Stimulated activated CD4-positive, alpha-beta T cell treated with anti-CD3 and anti-CD28 coated beads, Interleukin-1b, Interleukin-23, amount 100 ng/mL, for 4 hours (primary cell): Measurements from ENCODE around the gene ARL4A.
"Not testable (repeated sequence)": the region's sequence is repeated elsewhere in the genome, so short reads cannot be mapped to it uniquely, and the experiment has no call there.

Source experiments
- DNase-seq, 2 donors: peaks; one replicate each; pipeline ENCODE4 v3.0.0-alpha.2; 2020; ENCODE audit warnings: low read depth in 2 of 2

The ARL4A gene, protein sequence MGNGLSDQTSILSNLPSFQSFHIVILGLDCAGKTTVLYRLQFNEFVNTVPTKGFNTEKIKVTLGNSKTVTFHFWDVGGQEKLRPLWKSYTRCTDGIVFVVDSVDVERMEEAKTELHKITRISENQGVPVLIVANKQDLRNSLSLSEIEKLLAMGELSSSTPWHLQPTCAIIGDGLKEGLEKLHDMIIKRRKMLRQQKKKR

DNA sequence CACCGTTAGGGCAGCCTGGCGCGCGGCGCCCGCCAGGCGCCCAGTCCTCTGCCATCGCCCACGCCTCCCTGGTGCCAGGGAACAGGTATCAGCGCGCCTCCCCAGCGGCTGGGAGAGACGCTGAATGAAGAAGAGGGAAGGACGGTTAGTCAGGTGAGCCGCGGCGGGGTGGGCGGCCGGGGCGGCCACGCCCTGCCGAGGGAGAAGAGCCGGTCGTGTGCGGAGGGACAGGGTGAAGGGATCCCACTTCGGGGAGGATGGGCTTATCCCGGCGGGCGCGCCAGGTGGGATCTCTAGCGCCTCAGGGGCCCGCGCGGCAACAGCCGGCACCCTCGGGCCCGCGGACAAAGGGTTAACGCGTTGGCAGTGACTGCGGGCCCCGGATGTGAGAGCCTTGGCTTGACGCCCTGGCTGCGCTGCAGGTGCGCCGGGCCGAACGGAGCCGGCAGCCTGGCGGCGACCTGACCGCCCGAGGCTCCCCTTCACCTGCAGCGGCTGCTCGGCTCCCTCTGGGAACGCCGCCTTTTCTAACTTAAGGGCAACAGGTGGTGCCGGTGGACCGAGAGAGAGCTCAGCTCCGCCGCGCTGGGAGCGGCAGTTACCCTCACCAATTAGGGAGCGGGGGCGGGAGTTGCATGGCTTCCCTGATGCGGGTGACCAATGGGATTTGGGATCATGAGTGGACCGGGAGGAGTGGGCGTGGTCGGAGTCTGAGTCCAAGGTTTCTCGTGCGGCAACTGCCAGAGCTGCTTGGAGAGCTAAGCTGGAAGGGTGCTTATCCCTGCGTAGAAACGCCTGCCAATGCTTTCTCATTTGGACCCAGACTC lies at the start of gene ARL4A:
ARL4A (plus strand) TSS at position 743 of the 827 bp plus-strand sequence. CDS start 622 bp downstream, outside the sequence.
- DNase-seq, result peak; percentile 75 to 78

DNA sequence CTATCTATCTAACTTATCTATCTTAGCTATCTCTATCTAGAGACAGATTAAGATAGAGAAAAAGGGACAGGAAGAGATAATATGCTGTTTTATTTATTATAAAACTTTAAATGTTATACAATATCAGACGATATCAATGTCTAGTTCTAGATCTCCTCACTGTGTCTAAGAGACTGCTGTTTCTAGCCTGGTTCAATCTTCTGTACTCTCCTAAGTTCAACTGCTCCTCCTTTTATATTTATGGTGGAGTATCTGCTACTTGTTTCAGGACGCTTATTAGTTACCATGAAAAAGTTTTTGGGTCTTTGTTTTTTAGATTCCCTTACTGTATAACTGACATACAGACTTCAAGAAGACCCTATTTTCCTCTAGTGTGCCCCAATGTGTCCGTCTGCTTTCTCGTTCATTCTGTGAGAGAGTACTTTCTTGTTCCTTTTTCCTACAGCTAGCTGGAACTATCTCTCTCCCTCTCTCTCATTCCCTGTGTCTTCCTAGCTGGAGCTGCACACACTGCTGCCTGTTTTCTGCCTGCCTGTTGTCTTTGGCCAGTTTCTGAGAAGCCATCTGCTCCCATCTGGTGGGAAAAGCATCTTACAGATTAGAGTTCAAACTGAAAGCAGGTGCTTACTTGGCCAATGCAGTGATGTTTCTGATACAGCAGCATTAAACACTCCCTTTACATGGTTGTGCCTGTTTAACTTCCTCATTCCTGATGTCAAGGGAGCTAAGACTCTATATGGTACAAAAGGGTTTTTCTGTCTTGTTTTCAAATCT lies 49.4 kb upstream of the ARL4A start:
- no peak for DNase-seq

DNA sequence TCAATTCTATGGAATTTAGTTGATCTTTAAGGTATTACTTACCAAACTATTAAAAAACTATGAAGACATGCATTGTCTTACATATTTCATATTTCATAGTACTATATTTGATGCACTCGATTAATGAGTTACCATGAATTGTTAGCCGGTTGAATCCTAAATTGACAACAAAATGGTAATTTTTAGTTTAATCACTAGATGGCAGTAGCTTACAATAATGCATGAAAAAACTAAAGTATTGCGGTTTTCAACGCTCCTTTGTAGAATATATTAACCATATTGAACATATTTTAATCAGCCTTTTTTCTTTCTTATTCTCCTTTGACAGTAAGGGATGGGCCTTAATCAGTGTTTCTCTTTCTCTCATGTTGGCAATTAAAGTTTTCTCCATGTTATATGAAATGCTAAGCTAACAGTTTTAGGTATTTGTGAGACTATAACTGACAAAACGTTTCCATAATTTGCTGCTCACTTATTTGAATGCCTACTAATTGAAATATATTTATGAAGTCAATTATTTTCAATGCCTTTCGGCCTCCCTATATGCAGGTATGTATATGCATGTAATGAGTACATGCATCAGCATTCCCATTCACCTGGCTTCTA lies 48.5 kb upstream of the ARL4A start:
- no peak for DNase-seq

DNA sequence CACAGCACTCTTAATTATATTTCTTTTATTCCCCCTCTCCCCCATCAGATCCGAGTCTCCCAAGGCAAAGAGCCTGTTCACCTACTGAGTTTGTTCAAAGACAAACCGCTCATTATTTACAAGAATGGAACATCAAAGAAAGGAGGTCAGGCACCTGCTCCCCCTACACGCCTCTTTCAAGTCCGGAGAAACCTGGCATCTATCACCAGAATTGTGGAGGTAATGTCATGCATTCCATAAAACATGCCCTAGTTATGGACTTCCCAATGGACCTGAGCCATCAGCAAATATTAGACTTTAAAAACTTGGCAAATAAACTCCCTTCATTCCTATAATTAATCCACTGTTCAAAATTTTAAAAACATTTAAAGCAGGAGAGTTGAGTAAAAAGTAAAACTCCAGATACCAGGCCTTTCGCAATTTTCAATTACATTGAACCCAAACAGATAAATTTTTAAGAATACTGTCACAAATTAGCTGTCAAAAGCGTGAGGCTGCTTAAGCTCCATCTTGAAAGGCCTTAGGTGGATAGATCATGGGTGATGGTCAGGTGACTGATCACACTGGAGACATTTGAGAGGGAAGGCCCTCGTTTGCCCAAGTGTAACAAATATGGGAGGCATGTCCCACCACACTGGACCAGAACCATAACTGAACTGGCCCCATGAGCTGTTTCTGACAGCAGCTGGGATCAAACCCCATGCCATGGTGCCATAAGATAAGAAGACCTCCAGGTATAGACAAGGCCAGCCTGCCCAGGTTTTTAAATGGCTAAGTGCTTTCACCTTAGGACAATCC lies 46.9 kb upstream of the ARL4A start:
- no peak for DNase-seq

DNA sequence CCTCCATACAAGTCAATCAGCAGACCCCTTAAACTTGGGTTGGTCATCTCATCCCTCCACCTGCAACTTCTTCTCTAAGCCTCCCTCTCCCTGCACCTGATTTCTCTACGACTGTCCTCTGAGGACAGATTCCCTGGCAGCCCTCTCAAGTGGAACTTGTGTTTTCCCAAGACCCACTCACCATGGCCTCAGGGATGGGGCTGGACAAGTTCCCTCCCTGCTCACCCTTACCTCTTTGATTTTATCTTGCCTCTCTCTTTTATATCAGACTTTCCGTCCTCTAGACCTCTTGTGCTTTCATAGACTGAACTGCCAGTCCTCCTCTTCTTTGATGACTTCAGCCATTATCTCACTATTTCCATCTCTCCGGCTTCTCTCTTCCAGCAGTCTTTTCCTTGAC lies 46.2 kb upstream of the ARL4A start:
- no peak for DNase-seq

DNA sequence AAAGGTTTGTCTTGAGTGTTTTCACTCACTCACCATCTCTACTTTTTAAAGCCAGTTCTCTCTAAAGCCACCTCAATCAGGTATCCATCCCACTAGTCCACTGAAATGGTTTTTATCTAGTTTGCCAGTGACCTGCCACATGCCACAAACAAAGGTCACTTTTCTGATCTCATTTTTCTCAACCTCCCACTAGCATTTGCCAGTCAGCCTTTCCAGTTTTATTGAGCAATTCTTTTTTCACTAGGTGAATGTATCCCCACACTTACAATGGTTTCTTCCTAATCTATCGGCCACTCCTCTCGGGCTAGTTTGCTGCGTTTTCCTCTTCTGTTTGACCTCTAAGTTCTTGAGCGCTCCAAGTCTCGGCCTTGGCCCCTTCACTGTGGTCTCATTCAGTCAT lies 44.9 kb upstream of the ARL4A start:
- DNase-seq, result no peak

DNA sequence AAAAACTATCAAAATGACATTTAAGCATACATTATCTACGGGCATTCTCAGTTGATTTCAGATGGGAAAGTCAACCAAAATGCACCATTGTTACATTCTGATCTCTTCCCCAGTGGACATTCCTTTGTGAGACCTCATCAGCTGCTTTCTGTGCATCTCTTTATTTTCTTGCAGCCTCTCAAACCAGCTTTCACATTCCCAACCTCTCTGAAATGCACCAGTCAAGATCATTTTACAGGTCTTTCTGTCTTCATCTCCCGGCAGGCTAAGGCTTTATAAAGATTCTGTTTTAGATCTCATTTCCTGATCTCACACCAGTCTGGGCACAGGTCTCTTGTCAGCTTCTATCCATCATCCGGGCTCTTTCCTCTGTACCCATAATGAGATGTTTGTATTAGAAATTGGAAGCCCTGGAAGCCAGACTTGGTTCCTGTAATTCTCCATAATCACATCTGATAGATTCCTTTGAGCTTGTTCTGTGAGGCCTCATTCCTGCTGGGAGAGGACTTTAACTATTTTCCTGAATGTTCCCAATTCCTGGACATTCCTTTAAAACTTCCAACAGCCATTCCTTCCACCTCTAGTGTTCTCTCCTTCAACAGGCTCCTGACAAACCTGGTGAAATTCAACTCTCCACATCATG lies 44.3 kb upstream of the ARL4A start:
- DNase-seq, result no peak

DNA sequence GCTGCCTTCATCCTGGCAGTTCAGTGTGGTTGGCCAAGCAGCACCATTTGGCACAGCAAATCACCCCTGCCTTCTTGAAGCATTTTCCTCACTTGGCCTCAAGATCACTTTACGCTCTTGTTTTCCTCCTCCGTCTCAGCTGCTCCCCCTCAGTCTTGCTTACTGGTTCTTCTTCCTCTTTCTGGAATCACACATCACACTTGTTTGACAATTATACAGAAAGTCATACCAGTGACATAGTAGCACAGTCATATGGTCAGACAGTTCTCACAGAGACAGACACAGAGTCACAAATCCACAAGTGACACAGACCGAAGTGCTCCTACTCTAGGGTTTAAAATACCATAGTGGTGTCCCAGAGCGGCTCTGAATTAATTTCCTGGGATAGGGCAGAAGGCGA lies 43.8 kb upstream of the ARL4A start:
- no peak for DNase-seq

DNA sequence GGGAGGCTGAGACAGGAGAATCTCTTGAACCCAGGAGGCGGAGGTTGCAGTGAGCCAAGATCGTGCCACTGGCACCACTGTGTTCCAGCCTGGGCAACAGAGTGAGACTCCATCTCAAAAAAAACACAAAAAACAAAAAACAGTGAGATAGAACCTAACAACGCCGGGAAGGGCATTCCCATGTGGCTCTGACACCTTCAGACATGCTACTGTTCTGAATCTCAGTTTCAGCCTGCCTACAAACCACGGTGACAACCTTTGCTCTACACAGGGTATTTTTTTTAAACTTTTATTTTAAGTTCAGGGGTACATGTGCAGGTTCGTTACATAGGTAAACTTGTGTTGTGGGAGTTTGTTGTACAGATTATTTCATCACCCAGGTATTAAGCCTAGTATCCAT lies 42.2 kb upstream of the ARL4A start:
- DNase-seq, result not testable (repeated sequence)

DNA sequence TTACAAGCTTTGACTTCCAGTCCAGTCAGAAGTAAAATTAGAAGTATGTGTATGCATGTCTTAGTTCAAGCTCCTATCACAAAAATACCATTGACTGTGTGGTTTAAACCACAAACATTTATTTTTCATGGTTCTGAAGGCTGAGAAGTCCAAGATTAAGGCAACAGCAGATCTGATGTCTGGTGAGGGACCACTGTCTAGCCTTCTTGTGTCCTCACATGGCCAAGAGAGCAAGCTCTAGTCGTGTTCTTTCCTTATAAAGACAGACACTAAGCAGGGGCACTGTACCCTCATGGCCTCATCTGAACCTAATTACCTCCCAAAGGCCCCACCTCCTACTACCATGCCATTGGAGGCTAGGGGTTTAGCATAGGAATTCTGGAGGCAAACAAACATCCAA lies 41.3 kb upstream of the ARL4A start:
- no peak for DNase-seq

DNA sequence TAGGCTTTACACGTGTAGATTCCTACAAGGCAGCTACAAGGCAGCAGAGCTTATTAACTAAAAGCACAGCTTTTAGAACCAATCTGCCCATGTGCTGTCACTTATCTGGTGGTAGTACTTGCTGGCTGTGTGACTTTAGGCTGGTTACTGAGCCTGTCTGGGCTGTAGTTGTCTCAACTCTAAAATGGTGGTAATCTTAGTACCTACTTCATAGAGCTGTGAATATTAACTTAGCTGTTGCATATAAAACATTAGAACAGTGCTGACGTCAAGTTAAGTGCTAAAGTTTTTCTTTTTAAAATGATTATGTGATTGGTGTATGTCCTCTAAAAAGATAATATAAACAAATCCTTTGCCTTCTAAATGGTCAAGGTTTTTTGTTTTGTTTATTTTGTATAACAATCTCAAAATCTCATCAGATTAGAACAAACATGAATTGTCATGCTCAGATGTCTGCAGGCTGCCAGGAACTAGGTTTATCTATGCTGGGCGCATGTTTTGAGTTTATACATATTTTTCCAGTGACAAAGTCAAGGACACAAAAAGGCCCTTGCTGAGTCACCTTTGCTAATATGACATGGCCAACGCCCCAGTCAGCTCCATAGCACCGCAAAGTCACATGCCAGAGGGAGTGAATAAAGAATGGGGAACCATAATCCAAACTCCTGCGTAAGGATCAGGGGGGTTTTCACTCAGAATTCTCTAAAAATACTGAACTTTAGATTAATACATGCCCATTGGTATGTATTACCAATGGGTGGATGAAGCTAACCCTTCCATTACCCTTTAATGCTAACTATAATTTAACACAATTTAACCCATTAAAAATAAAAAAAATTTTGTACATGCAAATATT lies 39.8 kb upstream of the ARL4A start:
- no peak for DNase-seq

DNA sequence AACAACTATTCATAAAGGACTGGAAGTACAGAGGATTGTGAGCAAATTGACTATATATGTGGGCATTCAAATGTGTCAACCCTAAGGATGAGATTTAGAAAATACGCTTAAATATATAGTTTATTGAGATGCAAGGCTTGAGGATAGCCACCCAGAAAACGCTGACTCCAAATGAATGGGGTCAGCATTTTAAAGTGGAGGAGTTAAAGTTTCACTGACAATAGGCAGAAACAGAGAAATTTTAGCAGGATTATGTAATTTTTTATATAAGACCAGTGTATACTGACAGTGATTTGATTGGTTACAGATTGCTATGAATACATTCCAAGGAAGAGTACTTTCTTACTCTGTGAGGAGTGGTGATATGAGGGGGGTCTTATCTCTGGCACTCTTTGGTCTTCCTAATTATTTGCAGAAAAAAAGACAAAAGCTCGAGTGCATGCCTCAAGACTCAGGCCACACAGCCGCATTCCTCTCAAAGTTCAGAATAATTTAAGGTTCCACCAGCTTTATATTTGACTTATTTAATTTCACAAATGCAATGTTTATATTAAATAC lies 38.6 kb upstream of the ARL4A start:
- no peak for DNase-seq

DNA sequence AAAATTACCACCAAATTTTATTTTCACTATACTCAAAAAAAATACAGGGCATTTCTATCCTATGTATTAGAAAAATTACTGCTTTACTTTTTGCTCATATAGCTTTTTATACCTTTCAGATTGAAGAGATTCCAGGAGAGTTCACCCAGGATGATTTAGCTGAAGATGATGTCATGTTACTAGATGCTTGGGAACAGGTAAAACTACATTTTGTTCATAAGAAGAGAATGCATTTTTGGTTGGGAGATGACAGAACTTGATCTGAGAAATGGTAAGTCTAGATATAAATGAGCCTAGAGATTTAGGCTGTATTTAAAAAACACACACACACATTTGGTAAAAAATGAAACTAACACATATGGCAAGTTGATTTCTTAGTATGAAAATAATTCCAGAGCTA lies 38.1 kb upstream of the ARL4A start:
- DNase-seq, result no peak

DNA sequence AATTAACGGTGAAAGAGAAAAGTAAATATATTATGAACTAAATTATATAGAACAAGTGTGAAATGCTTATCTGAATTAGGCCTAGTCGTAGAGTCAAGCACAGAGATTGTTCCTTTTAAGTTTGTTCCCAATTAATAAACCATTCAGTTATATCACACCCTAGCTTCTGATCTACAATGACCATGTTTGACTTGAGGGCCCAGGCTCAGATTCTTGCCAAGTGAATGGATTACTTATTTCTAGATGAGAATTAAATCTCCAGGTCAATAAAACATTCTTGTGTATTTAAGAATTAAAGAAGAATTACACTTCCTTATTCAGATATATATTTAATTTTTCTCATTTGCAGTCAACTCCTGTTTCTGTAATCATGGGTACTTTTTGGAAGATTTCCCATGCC lies 37.4 kb upstream of the ARL4A start:
- DNase-seq, result no peak

DNA sequence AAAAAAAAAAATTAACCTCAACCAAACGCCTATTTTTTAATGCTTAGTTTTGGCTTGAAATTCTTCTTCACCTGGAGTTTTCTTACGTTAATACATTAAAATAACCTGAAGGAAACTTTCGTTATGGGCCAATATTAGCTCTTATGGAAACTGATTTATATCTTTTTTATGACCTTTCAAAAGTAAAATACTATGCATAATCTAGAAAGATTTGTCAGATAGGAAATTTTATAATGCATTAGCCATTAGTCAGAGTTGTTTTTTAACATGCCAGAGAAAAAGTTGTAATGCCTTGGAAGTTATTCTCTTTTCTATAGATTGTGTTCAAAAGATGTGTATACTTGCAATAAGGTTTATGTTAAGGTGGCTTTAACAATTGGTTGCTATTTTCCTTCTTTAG lies 34.3 kb upstream of the ARL4A start:
- no peak for DNase-seq

DNA sequence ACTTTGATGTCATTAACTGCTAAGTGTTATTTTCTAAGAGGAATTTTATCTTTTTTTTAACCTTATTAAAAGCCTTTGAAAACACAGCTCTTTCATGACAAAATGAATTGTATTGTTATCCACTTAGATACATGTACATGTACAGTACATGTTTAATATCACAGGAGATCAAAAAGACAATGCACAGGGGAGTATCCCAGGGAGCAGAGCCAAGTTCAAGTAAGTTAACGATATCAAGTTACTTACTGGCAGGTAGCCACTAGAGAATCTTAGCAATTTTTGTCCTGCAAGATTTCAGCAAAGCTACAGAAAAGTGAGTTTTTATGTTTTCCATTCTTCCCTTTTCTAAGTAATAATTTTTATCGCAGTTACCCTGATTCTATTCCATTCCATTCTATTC lies 33.9 kb upstream of the ARL4A start:
- DNase-seq, result no peak

DNA sequence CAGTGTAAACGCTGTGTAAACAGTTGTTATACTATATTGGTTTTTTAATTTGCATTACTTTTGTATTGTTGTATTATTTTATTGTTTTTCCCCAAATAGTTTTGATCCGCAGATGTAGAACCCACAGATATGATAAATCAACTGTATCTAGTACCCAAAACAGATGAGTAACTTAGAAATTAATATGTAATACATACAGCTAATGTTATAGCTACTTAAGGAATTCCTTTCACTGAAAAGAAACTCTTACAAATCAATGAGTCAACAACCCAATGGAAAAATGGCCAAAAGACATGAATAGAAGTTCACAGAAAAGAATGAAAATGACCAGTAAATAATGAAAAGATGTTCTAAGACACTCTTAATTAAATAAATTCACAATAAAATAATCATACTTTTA lies 32.3 kb upstream of the ARL4A start:
- DNase-seq, result no peak

DNA sequence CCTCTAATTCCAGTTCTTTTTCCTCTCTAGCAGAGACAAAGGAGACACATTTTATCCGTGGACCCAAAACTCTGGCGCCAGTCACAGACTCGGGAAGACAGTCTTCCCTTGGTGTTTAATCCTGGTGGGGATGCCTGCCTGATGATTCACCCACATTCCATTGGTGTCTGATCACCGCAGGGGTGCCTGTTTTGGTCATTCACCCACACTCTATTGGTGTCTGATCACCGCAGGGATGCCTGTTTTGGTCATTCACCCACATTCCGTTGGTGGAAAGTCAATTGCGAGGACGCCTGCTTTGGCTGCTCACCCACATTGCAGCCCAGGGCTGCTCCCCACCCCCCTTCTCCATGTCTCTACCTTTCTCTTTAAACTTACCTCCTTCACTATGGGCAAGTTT lies 27.0 kb upstream of the ARL4A start:
- not testable (repeated sequence) for DNase-seq

DNA sequence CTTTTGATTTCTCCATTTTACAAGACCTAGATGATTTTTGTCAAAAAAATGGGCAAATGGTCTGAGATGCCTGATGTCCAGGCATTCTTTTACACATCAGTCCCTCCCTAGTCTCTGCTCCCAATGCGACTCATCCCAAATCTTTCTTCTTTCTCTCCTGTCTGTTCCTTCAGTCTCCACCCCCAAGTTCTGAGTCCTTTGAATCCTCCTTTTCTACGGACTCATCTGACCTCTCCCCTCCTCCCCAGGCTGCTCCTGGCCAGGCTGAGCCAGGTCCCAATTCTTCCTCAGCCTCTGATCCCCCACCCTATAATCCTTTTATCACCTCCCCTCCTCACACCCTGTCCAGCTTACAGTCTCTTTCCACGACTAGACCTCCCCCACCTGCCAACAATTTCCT lies 26.4 kb upstream of the ARL4A start:
- not testable (repeated sequence) for DNase-seq

DNA sequence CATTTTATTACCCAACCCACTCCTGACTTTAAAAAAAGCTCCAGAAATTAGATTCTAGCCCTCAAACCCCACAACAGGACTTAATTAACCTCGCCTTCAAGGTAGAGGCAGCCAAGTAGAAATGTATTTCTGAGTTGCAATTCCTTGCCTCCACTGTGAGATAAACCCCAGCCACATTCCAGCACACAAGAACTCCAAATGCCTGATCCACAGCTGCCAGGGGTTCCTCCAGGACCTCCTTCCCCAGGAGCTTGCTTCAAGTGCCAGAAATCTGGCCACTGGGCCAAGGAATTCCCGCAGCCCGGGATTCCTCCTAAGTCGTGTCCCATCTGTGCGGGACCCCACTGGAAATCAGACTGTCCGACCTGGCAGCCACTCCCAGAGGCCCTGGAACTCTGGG lies 25.9 kb upstream of the ARL4A start:
- no peak for DNase-seq
